Breast epithelium (tissue), 3 donors: Measurements from ENCODE around the gene LRCH4.

ENCODE experiments used
- POLR2A ChIP-seq: fragments of 450-650 bp; IDR thresholded peaks from one replicate; pipeline ENCODE4 v1.6.1; 2016; ENCODE audit warnings: antibody characterized with exemption, mild to moderate bottlenecking, moderate library complexity
- POLR2AphosphoS5 ChIP-seq, 3 donors: sonication (generic); formaldehyde crosslinking; IDR thresholded peaks; one replicate each; pipeline ENCODE4 v1.6.1; 2017; ENCODE audit warnings: antibody characterized with exemption in 3 of 3
- TF ChIP-seq, protein P1 (sequence below), 3 donors: fragments of 450-650 bp; IDR thresholded peaks; one replicate each; pipeline ENCODE4 v1.5.1; 2016 to 2017; ENCODE audit warnings: antibody characterized with exemption in 3 of 3, mild to moderate bottlenecking in 3 of 3, moderate library complexity in 3 of 3

DNA sequence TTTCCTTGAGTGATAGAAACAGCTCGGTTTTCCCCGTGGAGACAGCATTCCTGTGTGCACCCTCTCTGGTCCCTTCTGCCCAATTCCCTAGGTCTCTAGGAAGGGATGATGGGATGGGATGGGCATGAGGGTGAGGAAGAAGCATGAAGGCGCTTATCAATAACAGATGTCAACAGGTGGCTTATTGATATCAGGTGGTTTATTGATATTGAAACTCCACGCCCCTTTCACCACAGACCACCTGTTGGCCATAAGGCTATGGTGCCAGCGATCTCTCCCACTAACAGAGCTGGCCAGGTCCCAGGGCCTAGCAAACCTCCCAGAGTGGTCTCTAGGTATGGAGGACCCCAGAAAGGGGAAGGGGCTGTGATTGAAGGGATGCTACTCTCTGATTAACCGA is 34.3 kb upstream of the LRCH4 start:
- TF ChIP-seq, protein P1, sequence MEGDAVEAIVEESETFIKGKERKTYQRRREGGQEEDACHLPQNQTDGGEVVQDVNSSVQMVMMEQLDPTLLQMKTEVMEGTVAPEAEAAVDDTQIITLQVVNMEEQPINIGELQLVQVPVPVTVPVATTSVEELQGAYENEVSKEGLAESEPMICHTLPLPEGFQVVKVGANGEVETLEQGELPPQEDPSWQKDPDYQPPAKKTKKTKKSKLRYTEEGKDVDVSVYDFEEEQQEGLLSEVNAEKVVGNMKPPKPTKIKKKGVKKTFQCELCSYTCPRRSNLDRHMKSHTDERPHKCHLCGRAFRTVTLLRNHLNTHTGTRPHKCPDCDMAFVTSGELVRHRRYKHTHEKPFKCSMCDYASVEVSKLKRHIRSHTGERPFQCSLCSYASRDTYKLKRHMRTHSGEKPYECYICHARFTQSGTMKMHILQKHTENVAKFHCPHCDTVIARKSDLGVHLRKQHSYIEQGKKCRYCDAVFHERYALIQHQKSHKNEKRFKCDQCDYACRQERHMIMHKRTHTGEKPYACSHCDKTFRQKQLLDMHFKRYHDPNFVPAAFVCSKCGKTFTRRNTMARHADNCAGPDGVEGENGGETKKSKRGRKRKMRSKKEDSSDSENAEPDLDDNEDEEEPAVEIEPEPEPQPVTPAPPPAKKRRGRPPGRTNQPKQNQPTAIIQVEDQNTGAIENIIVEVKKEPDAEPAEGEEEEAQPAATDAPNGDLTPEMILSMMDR (IDR thresholded peaks at IDR 0.05), result no peak
- TF ChIP-seq POLR2A, result no peak
- no peak for TF ChIP-seq POLR2AphosphoS5 (IDR thresholded peaks at IDR 0.05)
